ENCODE results near the gene PPARD.

Gene PPARD

GRCh38 chr6:35474942-35475570, 132.7 kb downstream of the PPARD start:
- no peak for DNase-seq

GRCh38 chr6:35475573-35475972, 133.2 kb downstream of the PPARD start:
- DNase-seq: no peak

GRCh38 chr6:35476004-35476403, 133.6 kb downstream of the PPARD start:
- DNase-seq: no peak

GRCh38 chr6:35477028-35477427, 134.7 kb downstream of the PPARD start:
- peak; percentile 39 for DNase-seq

Measured in NCI-H69 (cell line).